Endodermal cell (in vitro differentiated cells): Measurements from ENCODE around the gene RASAL2. TPM values are rescaled to one million over a fixed set of nuclear protein-coding genes. Genes with fewer than 3 reads are reported as not detected.

Experiments
- DNase-seq: peaks from one replicate; pipeline ENCODE4 v3.0.0-alpha.2; 2017
- H3K27ac ChIP-seq: 2 replicates; pipeline ENCODE4 v1.5.1; 2013; ENCODE audit warnings: mild to moderate bottlenecking, low read depth, low read length, moderate library complexity
- H3K27me3 ChIP-seq: 2 replicates; pipeline ENCODE4 v1.6.1; 2013; ENCODE audit warnings: mild to moderate bottlenecking, low read length, moderate library complexity; ENCODE audit not compliant: insufficient read depth, control insufficient read depth, poor library complexity, severe bottlenecking
- H3K36me3 ChIP-seq: 2 replicates; pipeline ENCODE4 v1.7.0; 2013; ENCODE audit warnings: mild to moderate bottlenecking, low read length, moderate library complexity; ENCODE audit not compliant: control insufficient read depth, insufficient read depth
- H3K4me1 ChIP-seq: one replicate; pipeline ENCODE4 v1.7.0; 2013; ENCODE audit warnings: low read length; ENCODE audit not compliant: control insufficient read depth, insufficient read depth
- H3K4me3 ChIP-seq: 2 replicates; pipeline ENCODE4 v1.5.1; 2013; ENCODE audit warnings: mild to moderate bottlenecking, low read length, moderate library complexity
- H3K9ac ChIP-seq: 2 replicates; pipeline ENCODE4 v1.6.1; 2013; ENCODE audit warnings: mild to moderate bottlenecking, low read length, moderate library complexity; ENCODE audit not compliant: poor library complexity, severe bottlenecking; ENCODE audit errors: extremely low read depth
- H3K9me3 ChIP-seq: 2 replicates; pipeline ENCODE4 v1.6.1; 2013; ENCODE audit warnings: mild to moderate bottlenecking, low read length, moderate library complexity; ENCODE audit not compliant: control insufficient read depth
- H3K27ac Mint-ChIP-seq: 2 replicates; pipeline ENCODE4 v1.8.0; 2020; ENCODE audit warnings: mixed read lengths
- H3K27me3 Mint-ChIP-seq: 2 replicates; pipeline ENCODE4 v1.8.0; 2021; ENCODE audit warnings: mild to moderate bottlenecking, mixed read lengths; ENCODE audit not compliant: insufficient read depth
- H3K36me3 Mint-ChIP-seq: 2 replicates; pipeline ENCODE4 v1.8.0; 2020; ENCODE audit warnings: low read depth, mixed read lengths
- H3K4me1 Mint-ChIP-seq: 2 replicates; pipeline ENCODE4 v1.8.0; 2020; ENCODE audit warnings: mixed read lengths
- H3K4me3 Mint-ChIP-seq: 2 replicates; pipeline ENCODE4 v1.8.0; 2020; ENCODE audit warnings: mild to moderate bottlenecking, moderate library complexity, mixed read lengths
- H3K9me3 Mint-ChIP-seq: 2 replicates; pipeline ENCODE4 v1.8.0; 2020; ENCODE audit warnings: mild to moderate bottlenecking, mixed read lengths
- CTCF ChIP-seq: fragments of 200-600 bp; sonication (generic); conservative IDR thresholded peaks from 2 replicates; pipeline ENCODE4 v1.5.0; 2021; ENCODE audit warnings: antibody characterized with exemption, mild to moderate bottlenecking
- WGBS, 2 experiments: methylation state at CpG; one replicate each; pipeline versions ENCODE4 v1.1.5 to v1.1.7; 2013; ENCODE audit warnings: missing lambda C conversion rate in 2 of 2, mixed read lengths in 1 of 2; ENCODE audit not compliant: insufficient coverage in 1 of 2, insufficient read length in 1 of 2; 5-methylcytosine and 5-hydroxymethylcytosine counted together
- total RNA-seq, 2 donors: library from RNA; stranded (reverse); fragmentation: NEBNext Ultra II Directional in 1 of 2; extraction: Animal tissue kit (Norgen Biotek cat#: 25700) in 1 of 2; gene quantifications; 2 replicates in 1 of 2; 3 replicates in 1 of 2; pipeline ENCODE4 v1.2.1, GENCODE V29; 2021

The RASAL2 gene
- total RNA-seq, 2 donors from 2014 or later: 21.8 to 22.1 TPM

- H3K27ac Mint-ChIP-seq: no peak overlapping the region
- H3K27me3 Mint-ChIP-seq: no peaks in the 10 kb centered on the region
- no peaks in the 10 kb centered on the region for H3K9me3 ChIP-seq
- peaks cover 29% of the 10 kb centered on the region for H3K4me1 Mint-ChIP-seq
- no peaks in the 10 kb centered on the region for H3K36me3 Mint-ChIP-seq
- no peak overlapping the region for H3K4me3 Mint-ChIP-seq
- H3K36me3 ChIP-seq: no peaks in the 10 kb centered on the region
- TF ChIP-seq CTCF: peak; percentile 86
- WGBS, 2 experiments: 64 to 100% methylated on average over 1 to 14 of the region's 14 CpGs
- H3K9ac ChIP-seq: no peak overlapping the region
- H3K27ac ChIP-seq: no peak overlapping the region
- no peaks in the 10 kb centered on the region for H3K27me3 ChIP-seq
- peaks cover 12% of the 10 kb centered on the region for H3K4me1 ChIP-seq
- peak; percentile 91 for DNase-seq
- H3K4me3 ChIP-seq: no peak overlapping the region
- no peaks in the 10 kb centered on the region for H3K9me3 Mint-ChIP-seq
These were observed 285.9 kb downstream of the RASAL2 start for GRCh38 chr1:178379807-178380206.

- H3K27me3 Mint-ChIP-seq: no peaks in the 10 kb centered on the region
- no peak overlapping the region for H3K27ac Mint-ChIP-seq
- H3K9me3 Mint-ChIP-seq: no peaks in the 10 kb centered on the region
- H3K4me1 Mint-ChIP-seq: peaks cover 30% of the 10 kb centered on the region
- DNase-seq: no peak
- Histone ChIP-seq H3K36me3 (no peaks in the 10 kb centered on the region), H3K27ac (no peak overlapping the region), H3K27me3 (no peaks in the 10 kb centered on the region), H3K4me1 (peaks cover 6% of the 10 kb centered on the region), H3K4me3 (peak overlapping the region; percentile 11), H3K9ac (no peak overlapping the region), H3K9me3 (no peaks in the 10 kb centered on the region)
- H3K36me3 Mint-ChIP-seq: no peaks in the 10 kb centered on the region
- WGBS, 2 experiments: 89% methylated on average over 1 of the region's 1 CpG
- no peak overlapping the region for H3K4me3 Mint-ChIP-seq
- no peak for TF ChIP-seq CTCF
These were observed 288.5 kb downstream of the RASAL2 start for GRCh38 chr1:178382372-178382771.

- no peaks in the 10 kb centered on the region for H3K36me3 Mint-ChIP-seq
- TF ChIP-seq CTCF: no peak
- Histone ChIP-seq H3K4me3 (no peak overlapping the region), H3K4me1 (peaks cover 9% of the 10 kb centered on the region), H3K27ac (no peak overlapping the region), H3K9me3 (no peaks in the 10 kb centered on the region), H3K36me3 (no peaks in the 10 kb centered on the region), H3K27me3 (no peaks in the 10 kb centered on the region), H3K9ac (no peak overlapping the region)
- DNase-seq: no peak
- no peak overlapping the region for H3K4me3 Mint-ChIP-seq
- peaks cover 37% of the 10 kb centered on the region for H3K4me1 Mint-ChIP-seq
- no peak overlapping the region for H3K27ac Mint-ChIP-seq
- no peaks in the 10 kb centered on the region for H3K27me3 Mint-ChIP-seq
- H3K9me3 Mint-ChIP-seq: no peaks in the 10 kb centered on the region
- 86 to 92% methylated on average over 1 of the region's 1 CpG for WGBS, 2 experiments
These were observed 291.8 kb downstream of the RASAL2 start for GRCh38 chr1:178385662-178386061.
